Measurements from ENCODE around the gene KAT8.

DNA sequence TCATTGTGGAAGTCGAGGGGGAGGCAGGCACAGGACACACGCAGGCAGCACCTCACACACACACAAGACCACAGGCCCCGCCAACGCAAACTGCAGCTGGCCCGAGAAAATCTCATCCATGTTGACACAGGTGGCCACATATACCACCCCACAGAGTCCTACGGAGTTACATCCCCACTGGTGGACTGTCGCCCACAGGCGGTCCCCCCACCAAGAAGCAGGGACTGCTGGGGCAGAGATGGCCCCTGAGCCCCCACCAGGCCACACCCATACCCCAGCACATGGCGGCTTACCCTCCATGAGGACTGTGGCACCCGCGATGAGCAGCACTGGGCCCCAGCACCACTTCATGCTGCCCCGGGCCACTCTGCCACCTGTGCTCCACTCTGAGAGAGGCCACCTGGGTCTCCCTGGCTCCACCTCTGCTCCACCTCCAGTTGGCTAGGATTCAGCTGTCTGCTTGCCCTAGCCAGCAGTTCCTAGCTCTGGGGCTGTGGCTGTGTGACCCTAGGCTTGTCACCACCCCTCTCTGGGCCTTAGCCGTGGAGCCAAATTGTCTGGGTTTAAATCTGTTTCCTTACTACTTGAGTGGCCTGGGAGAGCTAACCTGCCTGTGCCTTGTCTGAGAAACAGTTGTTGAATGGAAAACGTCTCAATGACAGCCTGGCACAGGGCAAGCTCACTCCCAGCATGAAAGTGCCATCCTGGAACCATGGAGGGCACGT is 28.8 kb upstream of the KAT8 start, which contains the start of gene PRSS53:
- TF ChIP-seq, protein P1, sequence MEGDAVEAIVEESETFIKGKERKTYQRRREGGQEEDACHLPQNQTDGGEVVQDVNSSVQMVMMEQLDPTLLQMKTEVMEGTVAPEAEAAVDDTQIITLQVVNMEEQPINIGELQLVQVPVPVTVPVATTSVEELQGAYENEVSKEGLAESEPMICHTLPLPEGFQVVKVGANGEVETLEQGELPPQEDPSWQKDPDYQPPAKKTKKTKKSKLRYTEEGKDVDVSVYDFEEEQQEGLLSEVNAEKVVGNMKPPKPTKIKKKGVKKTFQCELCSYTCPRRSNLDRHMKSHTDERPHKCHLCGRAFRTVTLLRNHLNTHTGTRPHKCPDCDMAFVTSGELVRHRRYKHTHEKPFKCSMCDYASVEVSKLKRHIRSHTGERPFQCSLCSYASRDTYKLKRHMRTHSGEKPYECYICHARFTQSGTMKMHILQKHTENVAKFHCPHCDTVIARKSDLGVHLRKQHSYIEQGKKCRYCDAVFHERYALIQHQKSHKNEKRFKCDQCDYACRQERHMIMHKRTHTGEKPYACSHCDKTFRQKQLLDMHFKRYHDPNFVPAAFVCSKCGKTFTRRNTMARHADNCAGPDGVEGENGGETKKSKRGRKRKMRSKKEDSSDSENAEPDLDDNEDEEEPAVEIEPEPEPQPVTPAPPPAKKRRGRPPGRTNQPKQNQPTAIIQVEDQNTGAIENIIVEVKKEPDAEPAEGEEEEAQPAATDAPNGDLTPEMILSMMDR (IDR thresholded peaks at IDR 0.05; ENCODE audit: low read length) = no peak
- TF ChIP-seq EZH2phosphoT487 (IDR thresholded peaks at IDR 0.05; ENCODE audit: low read length) (no peak), EZH2 (optimal IDR thresholded peaks at IDR 0.05; ENCODE audit: low read depth, low read length) (no peak)
